HL-60 (cell line): ENCODE results near the gene TPCN2.

Experiments
- DNase-seq, 2 experiments: peaks; one replicate each; pipeline ENCODE4 v3.0.0-alpha.2; 2010 to 2020; ENCODE audit warnings: low read depth in 1 of 2, low spot score in 1 of 2
- H3K27ac ChIP-seq: fragments of 250-450 bp; sonication (Bioruptor Pico); replicated peaks from 2 replicates; pipeline ENCODE4 v1.5.1; 2020; ENCODE audit warnings: mild to moderate bottlenecking, moderate library complexity
- H3K27me3 ChIP-seq: fragments of 250-450 bp; sonication (Bioruptor Pico); 2 replicates; pipeline ENCODE4 v1.5.1; 2021; ENCODE audit warnings: mild to moderate bottlenecking, moderate library complexity; ENCODE audit not compliant: insufficient read depth, poor library complexity, severe bottlenecking
- H3K4me3 ChIP-seq: replicated peaks from 2 replicates; pipeline ENCODE4 v1.5.1; 2011; ENCODE audit warnings: mild to moderate bottlenecking, control low read depth, low read length; ENCODE audit not compliant: insufficient read depth
- CTCF ChIP-seq: IDR thresholded peaks from one replicate; pipeline ENCODE4 v1.5.1; 2011; ENCODE audit warnings: low read length, control low read depth, inconsistent platforms; ENCODE audit not compliant: insufficient read depth
- GABPA ChIP-seq: IDR thresholded peaks from 2 replicates; pipeline ENCODE4 v1.6.1; 2012; ENCODE audit warnings: low read depth
- POLR2AphosphoS5 ChIP-seq: IDR thresholded peaks from 2 replicates; pipeline ENCODE4 v1.6.1; 2012; ENCODE audit warnings: low read depth
- SPI1 ChIP-seq: IDR thresholded peaks from 2 replicates; pipeline ENCODE4 v1.6.1; 2012; ENCODE audit warnings: low read depth, mild to moderate bottlenecking, borderline replicate concordance
- TF ChIP-seq, protein P1 (sequence below): IDR thresholded peaks from 2 replicates; pipeline ENCODE4 v1.6.1; 2012; ENCODE audit warnings: low read depth; ENCODE audit not compliant: insufficient replicate concordance

TPCN2 gene

DNA sequence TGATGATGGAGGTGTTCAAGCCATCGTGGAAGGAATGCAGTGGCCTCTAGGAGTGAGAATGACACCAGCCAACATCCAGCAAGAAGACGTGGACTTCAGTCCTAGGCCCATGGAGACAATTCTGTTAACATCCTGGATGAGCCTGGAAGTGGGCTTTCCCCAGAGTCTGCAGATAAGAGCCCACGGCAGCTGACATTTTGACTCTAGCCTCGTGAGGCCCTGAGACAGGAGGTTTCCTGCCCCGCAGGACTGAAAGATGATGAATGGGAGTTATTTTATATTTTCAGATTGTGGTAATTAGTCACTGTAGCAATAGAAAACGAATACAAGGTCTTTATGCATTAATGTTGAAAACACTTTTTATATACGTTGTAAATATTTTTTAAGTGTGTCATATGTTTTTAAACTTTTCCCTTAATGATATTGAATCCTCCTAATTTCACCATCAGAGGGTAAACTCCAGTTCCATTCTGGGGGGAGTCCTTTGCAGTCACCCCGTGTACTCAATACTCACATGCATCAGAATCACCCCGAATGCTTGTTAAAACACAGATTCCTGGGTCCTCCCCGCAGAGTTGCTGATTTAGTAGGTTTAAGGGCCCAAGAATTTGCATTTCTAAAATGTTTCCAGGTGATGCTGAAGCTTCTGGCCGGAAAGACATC lies 570 bp upstream of the TPCN2 start:
- DNase-seq: no peak
- H3K4me3 ChIP-seq: peak overlapping the region; percentile 85
- no peaks in the 10 kb centered on the region for H3K27me3 ChIP-seq
- TF ChIP-seq CTCF (no peak), POLR2AphosphoS5 (no peak), SPI1 (no peak), GABPA (no peak)
- TF ChIP-seq, protein P1, sequence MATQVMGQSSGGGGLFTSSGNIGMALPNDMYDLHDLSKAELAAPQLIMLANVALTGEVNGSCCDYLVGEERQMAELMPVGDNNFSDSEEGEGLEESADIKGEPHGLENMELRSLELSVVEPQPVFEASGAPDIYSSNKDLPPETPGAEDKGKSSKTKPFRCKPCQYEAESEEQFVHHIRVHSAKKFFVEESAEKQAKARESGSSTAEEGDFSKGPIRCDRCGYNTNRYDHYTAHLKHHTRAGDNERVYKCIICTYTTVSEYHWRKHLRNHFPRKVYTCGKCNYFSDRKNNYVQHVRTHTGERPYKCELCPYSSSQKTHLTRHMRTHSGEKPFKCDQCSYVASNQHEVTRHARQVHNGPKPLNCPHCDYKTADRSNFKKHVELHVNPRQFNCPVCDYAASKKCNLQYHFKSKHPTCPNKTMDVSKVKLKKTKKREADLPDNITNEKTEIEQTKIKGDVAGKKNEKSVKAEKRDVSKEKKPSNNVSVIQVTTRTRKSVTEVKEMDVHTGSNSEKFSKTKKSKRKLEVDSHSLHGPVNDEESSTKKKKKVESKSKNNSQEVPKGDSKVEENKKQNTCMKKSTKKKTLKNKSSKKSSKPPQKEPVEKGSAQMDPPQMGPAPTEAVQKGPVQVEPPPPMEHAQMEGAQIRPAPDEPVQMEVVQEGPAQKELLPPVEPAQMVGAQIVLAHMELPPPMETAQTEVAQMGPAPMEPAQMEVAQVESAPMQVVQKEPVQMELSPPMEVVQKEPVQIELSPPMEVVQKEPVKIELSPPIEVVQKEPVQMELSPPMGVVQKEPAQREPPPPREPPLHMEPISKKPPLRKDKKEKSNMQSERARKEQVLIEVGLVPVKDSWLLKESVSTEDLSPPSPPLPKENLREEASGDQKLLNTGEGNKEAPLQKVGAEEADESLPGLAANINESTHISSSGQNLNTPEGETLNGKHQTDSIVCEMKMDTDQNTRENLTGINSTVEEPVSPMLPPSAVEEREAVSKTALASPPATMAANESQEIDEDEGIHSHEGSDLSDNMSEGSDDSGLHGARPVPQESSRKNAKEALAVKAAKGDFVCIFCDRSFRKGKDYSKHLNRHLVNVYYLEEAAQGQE: no peak
- H3K27ac ChIP-seq: peak overlapping the region; percentile 23

GRCh38 chr11:69049490-69049867 lies 747 bp downstream of the TPCN2 start:
- Histone ChIP-seq H3K4me3 (peak overlapping the region; percentile 85), H3K27ac (peak overlapping the region; percentile 70), H3K27me3 (no peaks in the 10 kb centered on the region)
- TF ChIP-seq POLR2AphosphoS5: no peak
- TF ChIP-seq CTCF: no peak
- TF ChIP-seq, protein P1: no peak
- peak; percentile 75 for TF ChIP-seq SPI1
- no peak for TF ChIP-seq GABPA
- DNase-seq: peak in 1 of 2 experiments; percentile 58

- no peak for TF ChIP-seq POLR2AphosphoS5
- TF ChIP-seq GABPA: no peak
- TF ChIP-seq SPI1: no peak
- Histone ChIP-seq H3K4me3 (no peak overlapping the region), H3K27me3 (no peaks in the 10 kb centered on the region), H3K27ac (no peak overlapping the region)
- no peak for DNase-seq
Measured at GRCh38 chr11:69050592-69051380, 2.1 kb downstream of the TPCN2 start.
